AG10803 (cell line): ENCODE measurements around the gene SSUH2.

ENCODE experiments used
- DNase-seq: peaks from one replicate; pipeline ENCODE4 v3.0.0; 2010; ENCODE audit warnings: low read depth
- H3K4me3 ChIP-seq: 2 replicates; pipeline ENCODE4 v1.5.1; 2011; ENCODE audit warnings: mild to moderate bottlenecking, low read length, control low read depth
- TF ChIP-seq, protein P1 (sequence below): conservative IDR thresholded peaks from 2 replicates; pipeline ENCODE4 v1.5.1; 2011; ENCODE audit warnings: mild to moderate bottlenecking, low read length, control low read depth, inconsistent platforms

Gene SSUH2

GRCh38 chr3:8635125-8635524, 9.5 kb downstream of the SSUH2 start:
- no peak overlapping the region for H3K4me3 ChIP-seq
- no peak for DNase-seq
- TF ChIP-seq, protein P1, sequence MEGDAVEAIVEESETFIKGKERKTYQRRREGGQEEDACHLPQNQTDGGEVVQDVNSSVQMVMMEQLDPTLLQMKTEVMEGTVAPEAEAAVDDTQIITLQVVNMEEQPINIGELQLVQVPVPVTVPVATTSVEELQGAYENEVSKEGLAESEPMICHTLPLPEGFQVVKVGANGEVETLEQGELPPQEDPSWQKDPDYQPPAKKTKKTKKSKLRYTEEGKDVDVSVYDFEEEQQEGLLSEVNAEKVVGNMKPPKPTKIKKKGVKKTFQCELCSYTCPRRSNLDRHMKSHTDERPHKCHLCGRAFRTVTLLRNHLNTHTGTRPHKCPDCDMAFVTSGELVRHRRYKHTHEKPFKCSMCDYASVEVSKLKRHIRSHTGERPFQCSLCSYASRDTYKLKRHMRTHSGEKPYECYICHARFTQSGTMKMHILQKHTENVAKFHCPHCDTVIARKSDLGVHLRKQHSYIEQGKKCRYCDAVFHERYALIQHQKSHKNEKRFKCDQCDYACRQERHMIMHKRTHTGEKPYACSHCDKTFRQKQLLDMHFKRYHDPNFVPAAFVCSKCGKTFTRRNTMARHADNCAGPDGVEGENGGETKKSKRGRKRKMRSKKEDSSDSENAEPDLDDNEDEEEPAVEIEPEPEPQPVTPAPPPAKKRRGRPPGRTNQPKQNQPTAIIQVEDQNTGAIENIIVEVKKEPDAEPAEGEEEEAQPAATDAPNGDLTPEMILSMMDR = no peak

GRCh38 chr3:8632402-8633237, 12.0 kb downstream of the SSUH2 start:
- no peak overlapping the region for H3K4me3 ChIP-seq
- TF ChIP-seq, protein P1 = no peak
- DNase-seq = peak; percentile 2

- TF ChIP-seq, protein P1 = no peak
- no peak overlapping the region for H3K4me3 ChIP-seq
- no peak for DNase-seq
These were observed 12.9 kb downstream of the SSUH2 start for GRCh38 chr3:8631661-8632060.

- TF ChIP-seq, protein P1 = no peak
- H3K4me3 ChIP-seq = no peak overlapping the region
- peak; percentile 80 for DNase-seq
These were observed 15.2 kb downstream of the SSUH2 start for GRCh38 chr3:8629151-8630021.

- DNase-seq = no peak
- TF ChIP-seq, protein P1 = no peak
These were observed 16.6 kb downstream of the SSUH2 start for GRCh38 chr3:8627949-8628348.

GRCh38 chr3:8627201-8627940, 17.2 kb downstream of the SSUH2 start:
- no peak for DNase-seq
- H3K4me3 ChIP-seq = no peak overlapping the region
- TF ChIP-seq, protein P1 = no peak

More at GRCh38 chr3:8627949-8628348, 16.6 kb downstream of the SSUH2 start:
- H3K4me3 ChIP-seq = no peak overlapping the region
